Measurements from ENCODE around the gene PCDHB16.
"Not testable (repeated sequence)": the region's sequence is repeated elsewhere in the genome, so short reads cannot be mapped to it uniquely, and the experiment has no call there.

PCDHB16 gene

DNA sequence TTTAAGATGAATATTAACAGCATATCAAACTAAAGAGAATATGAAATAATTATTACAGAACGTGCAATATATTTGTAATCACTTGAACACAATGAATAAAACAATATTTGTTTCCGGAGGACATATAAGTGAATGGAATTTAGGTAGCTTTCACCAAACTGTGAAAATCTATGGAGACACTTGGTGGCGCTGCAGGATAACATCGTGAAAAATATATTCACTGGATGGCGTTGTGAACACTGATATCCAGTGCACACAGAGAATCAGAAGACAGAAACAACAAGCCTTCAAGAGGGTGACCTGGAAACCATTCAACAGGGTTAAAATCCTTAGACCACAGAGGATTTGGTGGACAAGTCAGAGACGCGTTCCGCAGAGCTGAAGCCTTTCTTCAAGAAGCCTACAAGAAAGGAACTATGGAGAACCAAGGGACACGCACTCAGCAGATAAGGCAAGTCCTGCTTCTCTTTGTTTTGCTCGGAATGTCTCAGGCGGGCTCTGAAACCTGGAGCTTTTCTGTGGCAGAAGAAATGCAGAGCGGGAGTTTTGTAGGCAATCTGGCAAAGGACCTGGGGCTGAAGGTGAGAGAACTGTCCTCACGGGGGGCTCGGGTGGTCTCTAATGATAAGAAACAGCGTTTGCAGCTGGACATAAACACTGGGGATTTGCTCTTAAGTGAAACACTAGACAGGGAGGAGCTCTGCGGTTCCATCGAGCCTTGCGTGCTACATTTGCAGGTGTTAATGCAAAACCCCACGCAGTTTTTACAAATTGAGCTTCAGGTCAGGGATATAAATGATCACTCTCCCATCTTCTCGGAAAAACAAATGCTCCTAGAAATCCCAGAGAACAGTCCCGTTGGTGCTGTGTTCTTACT, 17.4 kb downstream of the PCDHB16 start, which contains the start of gene PCDHB11:
PCDHB11 (plus strand) TSS at position 269 of the 877 bp plus-strand sequence; CDS start at position 417, 148 bp downstream.
- TF ChIP-seq TAF1 (IDR thresholded peaks at IDR 0.05; ENCODE audit: borderline replicate concordance, insufficient read depth, low read length) = no peak
- TF ChIP-seq POLR2AphosphoS5 (IDR thresholded peaks at IDR 0.05; ENCODE audit: low read depth, low read length) = no peak
- TF ChIP-seq FOXP2 (optimal IDR thresholded peaks at IDR 0.05; ENCODE audit: borderline replicate concordance, extremely low read depth, extremely low read length, insufficient read depth) = no peak
- TF ChIP-seq SIN3A (IDR thresholded peaks at IDR 0.05; ENCODE audit: borderline replicate concordance, insufficient read depth, low read length) = no peak
- TF ChIP-seq REST (IDR thresholded peaks at IDR 0.05; ENCODE audit: insufficient read depth in 1 of 2, low read depth in 2 of 2, low read length in 2 of 2) = no peak

DNA sequence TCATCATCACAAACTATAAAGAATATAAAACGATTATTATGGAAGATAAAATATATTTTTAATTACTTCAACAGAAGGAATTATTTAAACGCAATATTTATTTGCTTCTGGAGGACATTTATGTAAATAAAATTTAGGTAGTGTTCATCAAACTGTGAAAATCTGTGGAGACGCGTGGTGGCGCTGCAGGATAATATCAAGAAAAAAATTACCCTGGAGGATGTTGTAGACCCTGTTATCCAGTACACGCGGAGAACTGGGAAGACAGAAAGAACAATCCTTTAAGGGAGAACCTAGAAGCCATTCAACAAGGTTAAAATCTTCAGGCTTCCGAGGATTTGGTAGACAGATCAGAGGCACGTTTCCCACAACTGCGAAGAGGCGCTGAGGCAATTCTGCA, 26.3 kb downstream of the PCDHB16 start, which contains the start of gene PCDHB12:
PCDHB12 (plus strand) TSS at position 242 of the 400 bp plus-strand sequence. CDS start 189 bp downstream, outside the sequence.
- no peak for TF ChIP-seq FOXP2 (optimal IDR thresholded peaks at IDR 0.05; ENCODE audit: borderline replicate concordance, extremely low read depth, extremely low read length, insufficient read depth)
- TF ChIP-seq TAF1 (IDR thresholded peaks at IDR 0.05; ENCODE audit: borderline replicate concordance, insufficient read depth, low read length) = no peak
- no peak for TF ChIP-seq SIN3A (IDR thresholded peaks at IDR 0.05; ENCODE audit: borderline replicate concordance, insufficient read depth, low read length)
- TF ChIP-seq POLR2AphosphoS5 (IDR thresholded peaks at IDR 0.05; ENCODE audit: low read depth, low read length) = no peak

DNA sequence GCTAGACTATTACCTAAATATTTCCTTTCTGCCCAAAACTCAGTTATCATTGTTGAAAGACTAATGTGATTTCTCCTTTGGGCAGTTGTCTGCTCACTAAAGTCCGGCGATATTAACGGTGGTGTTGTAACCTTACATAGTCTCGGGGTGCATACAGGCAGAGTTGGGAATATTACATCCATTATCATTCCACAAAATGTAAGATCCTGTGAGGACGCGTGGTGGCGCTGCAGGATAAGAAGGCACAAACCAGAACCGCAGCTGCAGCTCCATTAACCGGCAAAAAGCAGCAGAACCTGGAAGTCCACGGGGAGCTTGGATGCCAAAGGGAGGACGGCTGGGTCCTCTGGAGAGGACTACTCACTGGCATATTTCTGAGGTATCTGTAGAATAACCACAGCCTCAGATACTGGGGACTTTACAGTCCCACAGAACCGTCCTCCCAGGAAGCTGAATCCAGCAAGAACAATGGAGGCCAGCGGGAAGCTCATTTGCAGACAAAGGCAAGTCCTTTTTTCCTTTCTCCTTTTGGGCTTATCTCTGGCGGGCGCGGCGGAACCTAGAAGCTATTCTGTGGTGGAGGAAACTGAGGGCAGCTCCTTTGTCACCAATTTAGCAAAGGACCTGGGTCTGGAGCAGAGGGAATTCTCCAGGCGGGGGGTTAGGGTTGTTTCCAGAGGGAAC, 31.6 kb downstream of the PCDHB16 start, which contains the start of gene PCDHB13:
PCDHB13 (plus strand) TSS at position 264 of the 684 bp plus-strand sequence; CDS start at position 469, 205 bp downstream.
- not testable (repeated sequence) for TF ChIP-seq FOXP2 (optimal IDR thresholded peaks at IDR 0.05; ENCODE audit: borderline replicate concordance, extremely low read depth, extremely low read length, insufficient read depth); REST (IDR thresholded peaks at IDR 0.05; ENCODE audit: insufficient read depth in 1 of 2, low read depth in 2 of 2, low read length in 2 of 2); POLR2AphosphoS5 (IDR thresholded peaks at IDR 0.05; ENCODE audit: low read depth, low read length)

- TF ChIP-seq REST (IDR thresholded peaks at IDR 0.05; ENCODE audit: insufficient read depth in 1 of 2, low read depth in 2 of 2, low read length in 2 of 2) (no peak), SIN3A (IDR thresholded peaks at IDR 0.05; ENCODE audit: borderline replicate concordance, insufficient read depth, low read length) (no peak), POLR2AphosphoS5 (IDR thresholded peaks at IDR 0.05; ENCODE audit: low read depth, low read length) (no peak), TAF1 (IDR thresholded peaks at IDR 0.05; ENCODE audit: borderline replicate concordance, insufficient read depth, low read length) (no peak), FOXP2 (optimal IDR thresholded peaks at IDR 0.05; ENCODE audit: borderline replicate concordance, extremely low read depth, extremely low read length, insufficient read depth) (no peak)
Observed at GRCh38 chr5:141223112-141223783, 41.1 kb downstream of the PCDHB16 start, which contains the start of gene PCDHB14. PCDHB14 (plus strand) TSS chr5:141223343; CDS start chr5:141223506, 163 bp downstream.
